ENCODE data around the gene LRIT1.

DNA sequence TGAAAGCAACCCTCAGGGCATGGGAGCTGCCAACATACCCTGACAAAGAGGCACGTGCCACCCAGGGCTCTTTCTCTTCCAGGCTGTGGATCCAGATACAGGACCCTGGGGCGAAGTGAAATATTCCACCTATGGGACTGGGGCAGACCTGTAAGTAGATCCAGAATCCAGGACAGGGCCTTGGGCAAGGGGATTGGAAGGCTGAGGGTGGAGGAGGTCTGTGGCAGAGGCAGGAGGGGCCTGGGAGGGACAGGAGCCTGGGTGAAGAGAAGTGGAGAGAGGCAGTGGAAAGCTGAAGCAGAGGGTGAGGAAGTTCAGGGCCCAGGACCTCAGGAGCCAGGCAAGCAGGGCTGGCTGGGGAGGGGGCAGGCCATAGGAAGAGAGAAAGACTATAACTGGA lies 29.8 kb downstream of the LRIT1 start:
- TF ChIP-seq, protein P1, sequence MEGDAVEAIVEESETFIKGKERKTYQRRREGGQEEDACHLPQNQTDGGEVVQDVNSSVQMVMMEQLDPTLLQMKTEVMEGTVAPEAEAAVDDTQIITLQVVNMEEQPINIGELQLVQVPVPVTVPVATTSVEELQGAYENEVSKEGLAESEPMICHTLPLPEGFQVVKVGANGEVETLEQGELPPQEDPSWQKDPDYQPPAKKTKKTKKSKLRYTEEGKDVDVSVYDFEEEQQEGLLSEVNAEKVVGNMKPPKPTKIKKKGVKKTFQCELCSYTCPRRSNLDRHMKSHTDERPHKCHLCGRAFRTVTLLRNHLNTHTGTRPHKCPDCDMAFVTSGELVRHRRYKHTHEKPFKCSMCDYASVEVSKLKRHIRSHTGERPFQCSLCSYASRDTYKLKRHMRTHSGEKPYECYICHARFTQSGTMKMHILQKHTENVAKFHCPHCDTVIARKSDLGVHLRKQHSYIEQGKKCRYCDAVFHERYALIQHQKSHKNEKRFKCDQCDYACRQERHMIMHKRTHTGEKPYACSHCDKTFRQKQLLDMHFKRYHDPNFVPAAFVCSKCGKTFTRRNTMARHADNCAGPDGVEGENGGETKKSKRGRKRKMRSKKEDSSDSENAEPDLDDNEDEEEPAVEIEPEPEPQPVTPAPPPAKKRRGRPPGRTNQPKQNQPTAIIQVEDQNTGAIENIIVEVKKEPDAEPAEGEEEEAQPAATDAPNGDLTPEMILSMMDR (IDR thresholded peaks at IDR 0.05), result no peak
- no peak for TF ChIP-seq POLR2AphosphoS5 (IDR thresholded peaks at IDR 0.05)
